K562 (cell line): ENCODE measurements around the gene SLC4A5. TPM values are rescaled to one million over a fixed set of nuclear protein-coding genes. Genes with fewer than 3 reads are reported as not detected.

ENCODE experiments used
- ATAC-seq: fragments of 200-7000 bp; cut with Tn5 transposase; 3 replicates; pipeline ENCODE4 v1.9.1; 2020; ENCODE audit warnings: moderate library complexity
- BruUV-seq: library from RNA; stranded (reverse); fragments of 400-500 nt; replicated peaks from 2 replicates; lab custom pipeline; 2021; lab: Mats Ljungman, UMichigan
- CTCF ChIA-PET: fragments of 300-600 bp; formaldehyde crosslinking; extraction: SDS; loops from one replicate; lab custom pipeline; 2021; ENCODE audit warnings: low intra/inter-chr PET ratio; lab: Yijun Ruan, JAX
- POLR2A ChIA-PET: fragments of 300-600, 350-650 bp; sonication (Branson Sonifier 250); formaldehyde crosslinking; extraction: SDS; loops from one replicate; lab custom pipeline; 2021; ENCODE audit warnings: antibody characterized with exemption, inconsistent platforms; lab: Yijun Ruan, JAX
- DNase-seq, 4 experiments: peaks; one replicate each; pipeline versions ENCODE4 v3.0.0 to v3.0.0-alpha.2; 2011 to 2018; ENCODE audit warnings: low spot score in 3 of 4, mixed read lengths in 3 of 4; ENCODE audit errors: extremely low read depth in 1 of 4
- FAIRE-seq: peaks from 2 replicates; lab custom pipeline; 2011; peaks lifted over from hg19 to GRCh38; lab: Jason Lieb, UNC
- H2AFZ ChIP-seq: 2 replicates; pipeline ENCODE4 v1.6.0; 2011; ENCODE audit warnings: low read depth, low read length, control low read depth, inconsistent platforms
- H3K27ac ChIP-seq: fragments of 200-600 bp; 3 replicates; pipeline ENCODE4 v1.8.0; 2011; ENCODE audit warnings: low read depth, mild to moderate bottlenecking, control low read depth, inconsistent platforms, low read length, moderate library complexity, mixed read lengths; ENCODE audit errors: extremely low read depth
- H3K27me3 ChIP-seq, 2 experiments: fragments of 300-600 bp in 1 of 2; 2 replicates in 1 of 2; 3 replicates in 1 of 2; pipeline versions ENCODE4 v1.6.0 to v1.8.0; 2011; ENCODE audit warnings: inconsistent platforms in 2 of 2, low read length in 2 of 2, mild to moderate bottlenecking in 1 of 2, mixed read lengths in 1 of 2, moderate library complexity in 1 of 2; ENCODE audit not compliant: control insufficient read depth in 2 of 2, insufficient read depth in 2 of 2
- H3K36me3 ChIP-seq: fragments of 300-600 bp; 3 replicates; pipeline ENCODE4 v1.8.0; 2011; ENCODE audit warnings: mild to moderate bottlenecking, low read length, inconsistent platforms; ENCODE audit not compliant: control insufficient read depth, insufficient read depth
- H3K4me1 ChIP-seq, 2 experiments: fragments of 200-600 bp in 1 of 2; replicated peaks in 1 of 2; 2 replicates in 1 of 2; 3 replicates in 1 of 2; pipeline versions ENCODE4 v1.5.1 to v1.8.0; 2011; ENCODE audit warnings: inconsistent platforms in 2 of 2, low read length in 2 of 2, mild to moderate bottlenecking in 1 of 2, mixed read lengths in 1 of 2, moderate library complexity in 1 of 2; ENCODE audit not compliant: control insufficient read depth in 2 of 2, insufficient read depth in 2 of 2
- H3K4me2 ChIP-seq: 2 replicates; pipeline ENCODE4 v1.6.1; 2011; ENCODE audit warnings: low read length, control low read depth, inconsistent platforms, mixed read lengths; ENCODE audit not compliant: insufficient read depth
- H3K4me3 ChIP-seq: fragments of 200-600 bp; sonication (generic), shearing (Covaris generic); 2 replicates; pipeline ENCODE4 v1.5.1; 2016; ENCODE audit warnings: control low read depth, inconsistent platforms
- H3K79me2 ChIP-seq: fragments of 200-600 bp; 3 replicates; pipeline ENCODE4 v1.8.0; 2011; ENCODE audit warnings: low read length, inconsistent platforms; ENCODE audit not compliant: control insufficient read depth, insufficient read depth
- H3K9ac ChIP-seq, 2 experiments: 2 replicates each; pipeline versions ENCODE4 v1.6.0 to v1.6.1; 2011; ENCODE audit warnings: low read depth in 2 of 2, low read length in 2 of 2, control low read depth in 1 of 2, inconsistent platforms in 1 of 2, mild to moderate bottlenecking in 1 of 2, mixed read lengths in 1 of 2; ENCODE audit not compliant: insufficient read depth in 1 of 2
- H3K9me1 ChIP-seq: one replicate; pipeline ENCODE4 v1.6.0; 2011; ENCODE audit warnings: inconsistent platforms, mild to moderate bottlenecking, low read length, moderate library complexity; ENCODE audit not compliant: control insufficient read depth, insufficient read depth
- H3K9me3 ChIP-seq: replicated peaks from 2 replicates; pipeline ENCODE4 v1.5.1; 2011; ENCODE audit warnings: low read depth, low read length, inconsistent platforms; ENCODE audit not compliant: control insufficient read depth, insufficient read depth
- H4K20me1 ChIP-seq: replicated peaks from 2 replicates; pipeline ENCODE4 v1.6.1; 2011; ENCODE audit warnings: low read length, inconsistent platforms, mixed read lengths; ENCODE audit not compliant: control insufficient read depth, insufficient read depth
- CBFA2T3 ChIP-seq: fragments of 450-650 bp; IDR thresholded peaks from 2 replicates; pipeline ENCODE4 v1.6.1; 2017
- DEAF1 ChIP-seq: fragments of 450-650 bp; formaldehyde crosslinking; IDR thresholded peaks from 2 replicates; pipeline ENCODE4 v1.4.0; 2020; ENCODE audit warnings: mild to moderate bottlenecking, moderate library complexity
- MCM7 ChIP-seq, 2 experiments: fragments of 450-650 bp; IDR thresholded peaks; 2 replicates each; pipeline ENCODE4 v1.6.1; 2016 to 2018
- MEF2D ChIP-seq: conservative IDR thresholded peaks from 2 replicates; pipeline ENCODE4 v1.6.1; 2016; ENCODE audit warnings: low read depth, missing genetic modification characterization, missing compliant biosample characterization
- MTA2 ChIP-seq: fragments of 450-650 bp; IDR thresholded peaks from 2 replicates; pipeline ENCODE4 v1.6.1; 2016; ENCODE audit warnings: low read depth
- PKNOX1 ChIP-seq: fragments of 450-650 bp; IDR thresholded peaks from 2 replicates; pipeline ENCODE4 v1.6.1; 2016
- PTRF ChIP-seq: fragments of 450-650 bp; IDR thresholded peaks from 2 replicates; pipeline ENCODE4 v1.6.1; 2016; ENCODE audit warnings: mild to moderate bottlenecking, missing genetic modification characterization, missing compliant biosample characterization
- SMC3 ChIP-seq: conservative IDR thresholded peaks from 2 replicates; pipeline ENCODE4 v1.6.1; 2011; ENCODE audit warnings: low read depth, low read length, improper control_type of control experiment; ENCODE audit not compliant: insufficient read depth
- ZBTB40 ChIP-seq, 2 experiments: fragments of 450-650 bp in 1 of 2; sonication (generic) in 1 of 2; formaldehyde crosslinking in 1 of 2; IDR thresholded peaks; 2 replicates each; pipeline versions ENCODE4 v1.7.1 to v1.9.0; 2016 to 2022; ENCODE audit warnings: inconsistent platforms in 1 of 2, mild to moderate bottlenecking in 1 of 2, missing genetic modification reagents in 1 of 2
- ZNF224 ChIP-seq: sonication (generic); formaldehyde crosslinking; IDR thresholded peaks from 2 replicates; pipeline ENCODE4 v1.8.0; 2022; ENCODE audit warnings: mild to moderate bottlenecking, missing genetic modification reagents
- WGBS: fragments of 100-300 bp; shearing (Covaris generic); methylation state at CpG from one replicate; pipeline ENCODE4 v1.1.6; 2016; ENCODE audit warnings: low coverage, mixed read lengths; ENCODE audit not compliant: insufficient coverage; ENCODE audit errors: missing lambda C conversion rate; 5-methylcytosine and 5-hydroxymethylcytosine counted together
- in situ Hi-C: fragments of 300-500 bp; cut with MboI; formaldehyde crosslinking; loops from 4 replicates; pipeline ENCODE4 v1.15.0; 2018; ENCODE audit warnings: inconsistent platforms, mixed read lengths
- intact Hi-C: fragments of 100-400 bp; cut with micrococcal nuclease; formaldehyde crosslinking; loops from 2 replicates; pipeline ENCODE4 v1.14.2; 2022
- polyA plus RNA-seq, 8 experiments: library from polyadenylated mRNA; depleted of rRNA in 4 of 8; stranded (reverse) in 5 of 8; unstranded in 3 of 8; fragments of >200 nt; fragmentation: Nextera tagmentation in 2 of 8; fragmentation: Illumina TruSeq in 1 of 8; extraction: Ambion mirVana in 2 of 8; extraction: Trizol in 1 of 8; gene quantifications; 2 replicates each; pipeline versions ENCODE4 v1.2.1 to v1.2.3, GENCODE V29; 2011 to 2014; ENCODE audit warnings: inconsistent platforms in 1 of 8, missing spikeins in 1 of 8
- total RNA-seq, 7 experiments: library from RNA; depleted of rRNA in 6 of 7; stranded (reverse); fragments of >200 nt in 6 of 7; fragmentation: Illumina TruSeq in 2 of 7; extraction: Trizol in 2 of 7; gene quantifications; 2 replicates each; pipeline versions ENCODE4 v1.2.1 to v1.2.3, GENCODE V29; 2011 to 2021; ENCODE audit warnings: low replicate concordance in 1 of 7

The SLC4A5 gene
- total and polyA plus RNA-seq, 9 of the 15 experiments (the other 6 are each of a cell fraction or from before 2014, with no cell fraction given): 0.03 to 0.77 (median 0.14) TPM; not detected in 1

GRCh38 chr2:74250189-74250631 is 93.0 kb downstream of the SLC4A5 start:
- Histone ChIP-seq H3K4me2 (no peak overlapping the region), H3K9ac (no peak overlapping the region), H3K4me3 (no peak overlapping the region), H3K79me2 (no peaks in the 10 kb centered on the region), H4K20me1 (0 out of 2 replicates have a peak, but pooled peaks cover 6% of the 10 kb centered on the region), H3K9me1 (no peaks in the 10 kb centered on the region), H3K27me3 (peaks cover 9 to 40% of the 10 kb centered on the region in 2 experiments; a peak in 4 of 5 replicates), H3K9me3 (no peaks in the 10 kb centered on the region), H3K4me1 (peaks cover 0 to 3% of the 10 kb centered on the region in 2 experiments; a peak in 2 of 5 replicates), H3K36me3 (no peaks in the 10 kb centered on the region), H2AFZ (no peak overlapping the region), H3K27ac (no peak overlapping the region)
- DNase-seq (peak; percentile 72 to 76 (median 75)), ATAC-seq (peak; percentile 88), FAIRE-seq (peak; percentile 90)
- ChIA-PET CTCF (interaction anchor here (0.6 to 3.0 kb wide), 6 partner anchors 77 to 427 kb away, joined by 3 to 14 read pairs (median 6); no protein-coding TSS in a partner anchor), POLR2A (interaction anchor here (0.6 to 1.0 kb wide), 4 partner anchors 10 to 280 kb away, joined by 3 to 4 read pairs (median 4); no protein-coding TSS in a partner anchor)
- BruUV-seq: no TSS peak
- in situ Hi-C loops: no loop called here
- intact Hi-C loops: loop anchor here (1.0 to 10.0 kb wide), 5 partner anchors 84 to 425 kb away; partner anchors contain the start of gene STAMBP
- WGBS: 8% methylated on average over 10 of the region's 10 CpGs
- TF ChIP-seq ZNF224 (CRISPR knock-in tag) (no peak), MCM7 (IDR thresholded peaks at IDR 0.05) (no peak), CBFA2T3 (no peak), SMC3 (peak; percentile 80), ZBTB40 (IDR thresholded peaks at IDR 0.05) (no peak), ZBTB40 (CRISPR knock-in tag; IDR thresholded peaks at IDR 0.05) (no peak), PTRF (tag) (no peak), DEAF1 (CRISPR knock-in tag) (peak; percentile 75), MEF2D (tag) (no peak), PKNOX1 (no peak), MTA2 (no peak)
